Retinal pigment epithelial cell (primary cell): ENCODE results near the gene ROBO4.

ENCODE experiments used
- DNase-seq: peaks from one replicate; pipeline ENCODE4 v3.0.0-alpha.2; 2010; ENCODE audit warnings: low read depth
- H3K4me3 ChIP-seq: 2 replicates; pipeline ENCODE4 v1.5.1; 2011; ENCODE audit warnings: mild to moderate bottlenecking, low read length, control low read depth, moderate library complexity
- CTCF ChIP-seq: conservative IDR thresholded peaks from 2 replicates; pipeline ENCODE4 v1.5.1; 2011; ENCODE audit warnings: low read depth, low read length, control low read depth, inconsistent platforms

Gene ROBO4

DNA sequence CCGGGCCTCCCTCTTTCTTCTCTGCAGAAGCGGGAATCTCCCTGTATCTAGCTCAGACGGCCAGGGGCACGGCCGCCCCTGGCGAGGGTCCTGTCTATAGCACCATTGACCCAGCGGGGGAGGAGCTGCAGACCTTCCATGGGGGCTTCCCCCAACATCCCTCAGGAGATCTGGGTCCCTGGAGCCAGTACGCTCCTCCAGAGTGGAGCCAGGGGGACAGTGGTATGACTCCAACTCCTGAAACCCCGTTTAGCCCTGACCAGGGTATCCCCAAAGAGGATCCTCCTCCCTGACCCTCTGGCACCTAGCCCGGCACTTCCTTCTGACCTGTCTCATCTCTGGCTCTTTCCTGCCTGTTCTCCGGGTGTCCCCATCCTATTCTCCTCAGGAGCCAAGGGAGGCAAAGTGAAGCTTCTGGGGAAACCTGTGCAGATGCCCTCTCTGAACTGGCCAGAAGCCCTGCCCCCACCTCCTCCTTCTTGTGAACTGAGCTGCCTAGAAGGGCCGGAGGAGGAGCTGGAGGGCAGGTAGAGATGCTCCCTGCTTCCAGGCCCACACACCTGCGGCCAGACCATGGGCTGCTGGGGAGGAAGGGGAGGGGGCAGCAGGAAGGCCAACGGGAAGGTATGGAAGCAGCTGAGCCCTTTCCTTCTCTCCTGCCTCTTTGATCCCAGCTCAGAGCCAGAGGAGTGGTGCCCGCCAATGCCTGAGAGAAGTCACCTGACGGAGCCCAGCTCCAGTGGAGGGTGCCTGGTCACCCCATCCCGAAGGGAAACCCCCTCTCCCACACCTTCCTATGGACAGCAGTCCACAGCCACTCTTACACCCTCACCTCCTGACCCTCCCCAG lies 19.5 kb downstream of the ROBO4 start:
- H3K4me3 ChIP-seq = no peak overlapping the region
- TF ChIP-seq CTCF = no peak
- no peak for DNase-seq

DNA sequence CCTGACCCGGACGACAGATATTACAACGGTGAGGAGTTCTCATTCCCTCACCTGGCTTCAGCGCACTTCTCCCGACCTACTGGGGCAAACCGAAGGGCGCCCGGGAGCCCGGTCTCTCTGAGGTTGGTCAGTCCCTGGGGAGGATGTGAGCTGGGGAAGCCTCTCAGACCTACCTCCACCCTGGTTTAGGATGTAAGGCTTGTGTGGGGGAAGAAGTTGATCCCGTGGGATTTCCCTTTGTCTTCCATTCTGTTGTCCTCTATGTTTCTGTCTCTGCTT lies 20.1 kb downstream of the ROBO4 start:
- DNase-seq = no peak
- H3K4me3 ChIP-seq = no peak overlapping the region
- TF ChIP-seq CTCF = no peak

DNA sequence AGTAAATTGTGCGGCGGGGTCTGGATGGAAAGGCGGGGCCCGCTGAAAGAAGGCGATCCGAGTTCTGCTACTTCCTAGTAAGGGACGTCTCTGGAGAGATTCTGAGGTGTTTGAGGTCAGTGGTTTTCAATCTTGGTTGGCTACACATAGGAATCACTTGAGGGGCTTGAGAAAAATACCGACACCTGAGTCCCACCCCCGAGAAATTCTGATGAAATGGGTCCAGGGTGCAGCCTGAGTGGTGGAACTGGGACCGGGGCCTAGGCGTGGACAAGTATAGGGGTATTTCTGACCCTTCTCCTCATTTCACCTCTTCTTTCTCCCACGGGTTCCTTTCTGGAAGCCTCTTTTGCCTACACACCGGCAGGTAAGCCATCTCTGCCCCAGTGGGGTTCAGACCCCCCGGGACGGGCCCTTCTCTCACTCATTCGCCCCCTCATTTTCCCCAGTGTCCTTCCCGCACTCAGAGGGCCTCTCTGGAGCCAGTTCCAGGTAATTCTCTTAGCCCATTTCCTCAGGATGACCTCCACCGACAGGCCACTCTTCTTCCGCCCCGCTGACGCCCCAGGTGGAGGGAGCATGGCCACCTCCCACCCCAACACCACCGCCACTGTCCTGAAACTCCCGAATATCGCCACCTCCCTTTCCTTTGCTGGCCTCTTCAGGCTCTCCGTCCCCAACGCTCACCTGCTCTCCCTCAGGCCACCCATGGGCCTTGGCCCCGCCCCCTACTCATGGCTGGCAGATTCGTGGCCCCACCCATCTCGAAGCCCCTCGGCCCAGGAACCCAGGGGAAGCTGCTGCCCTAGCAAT lies 20.6 kb downstream of the ROBO4 start:
- DNase-seq = no peak
- TF ChIP-seq CTCF = no peak
- peak overlapping the region; percentile 67 for H3K4me3 ChIP-seq

DNA sequence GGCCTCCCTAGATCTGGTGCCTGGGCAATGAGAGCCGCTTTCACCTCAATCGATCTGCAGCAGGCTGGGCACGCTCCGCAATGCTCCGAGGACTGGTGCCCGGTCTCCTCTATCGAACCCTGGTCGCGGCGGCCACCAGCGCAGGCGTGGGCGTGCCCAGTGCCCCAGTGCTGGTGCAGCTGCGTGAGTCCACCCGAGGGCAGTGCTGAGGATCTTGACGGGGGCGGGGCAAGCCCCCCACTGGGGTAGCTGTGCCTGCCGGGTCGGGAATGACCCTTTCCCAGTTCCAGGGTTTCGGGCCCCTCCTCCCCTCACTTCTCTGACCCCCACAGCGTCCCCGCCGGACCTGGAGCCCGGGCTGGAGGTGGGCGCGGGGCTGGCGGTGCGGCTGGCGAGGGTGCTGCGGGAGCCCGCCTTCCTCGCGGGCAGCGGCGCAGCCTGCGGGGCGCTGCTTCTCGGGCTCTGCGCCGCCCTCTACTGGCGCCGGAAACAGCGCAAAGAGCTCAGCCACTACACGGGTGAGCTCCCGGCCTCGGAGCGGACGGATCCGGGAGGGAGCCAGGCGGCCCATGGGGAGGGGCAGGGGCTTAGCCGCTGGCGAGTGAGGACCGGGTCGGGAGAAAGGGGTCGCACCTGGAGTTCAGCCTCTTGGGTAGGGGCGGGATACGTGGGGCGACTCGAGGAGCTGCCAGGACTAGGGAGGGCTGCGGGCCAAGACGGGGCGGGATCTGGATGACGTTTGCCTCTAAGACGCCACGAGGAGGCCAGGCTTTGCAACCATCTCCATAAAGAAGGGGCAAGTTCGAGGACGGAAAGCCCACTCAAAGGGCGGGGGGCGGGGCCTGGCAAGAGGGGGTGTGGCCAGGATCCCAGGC lies 21.5 kb downstream of the ROBO4 start:
- H3K4me3 ChIP-seq = peak overlapping the region; percentile 67
- peak; percentile 69 for TF ChIP-seq CTCF
- peak; percentile 73 for DNase-seq

DNA sequence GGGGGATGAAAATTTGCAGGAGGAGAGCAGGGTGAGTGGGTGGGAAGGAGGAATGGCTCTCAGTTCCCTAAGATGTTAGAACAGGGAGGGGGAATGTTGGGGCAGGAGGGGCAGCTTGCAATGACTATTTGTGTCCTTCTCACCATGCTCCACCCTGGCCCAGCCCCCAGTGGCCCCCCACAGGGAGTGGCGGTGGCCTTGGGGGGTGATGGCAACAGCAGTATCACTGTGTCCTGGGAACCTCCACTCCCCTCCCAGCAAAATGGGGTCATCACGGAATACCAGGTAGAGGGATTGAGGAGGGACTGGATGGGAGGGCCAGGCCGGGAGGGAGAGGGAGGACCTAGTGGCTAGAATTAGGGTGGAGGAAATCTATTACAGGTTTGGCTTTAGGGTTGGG lies 22.3 kb downstream of the ROBO4 start:
- no peak for DNase-seq
- peak overlapping the region; percentile 67 for H3K4me3 ChIP-seq
- no peak for TF ChIP-seq CTCF

- H3K4me3 ChIP-seq = no peak overlapping the region
- TF ChIP-seq CTCF = no peak
- no peak for DNase-seq
Measured at GRCh38 chr11:124874571-124875255, 23.0 kb downstream of the ROBO4 start.
